Prostate gland (tissue), 2 donors: ENCODE results near the gene TPSD1. TPM values are rescaled to one million over a fixed set of nuclear protein-coding genes. Genes with fewer than 3 reads are reported as not detected.
"Not testable (repeated sequence)": the region's sequence is repeated elsewhere in the genome, so short reads cannot be mapped to it uniquely, and the experiment has no call there.

Experiments used
- DNase-seq: peaks from one replicate; pipeline ENCODE4 v3.0.0-alpha.2; 2019; ENCODE audit warnings: low spot score
- H3K27ac ChIP-seq, 2 donors: fragments of 200-600 bp; sonication (generic); 2 replicates each; pipeline ENCODE4 v1.5.1; 2017 to 2019
- H3K27me3 ChIP-seq: fragments of 200-600 bp; sonication (generic); replicated peaks from 2 replicates; pipeline ENCODE4 v1.5.1; 2019; ENCODE audit not compliant: insufficient read depth
- H3K36me3 ChIP-seq, 2 donors: fragments of 200-600 bp; sonication (generic); 1 replicate in 1 of 2; 2 replicates in 1 of 2; pipeline versions ENCODE4 v1.5.1 to v1.8.1; 2017 to 2019
- H3K4me1 ChIP-seq: fragments of 200-600 bp; sonication (generic); replicated peaks from 2 replicates; pipeline ENCODE4 v1.5.1; 2019
- H3K4me3 ChIP-seq, 2 donors: fragments of 200-600 bp; sonication (generic); 2 replicates each; pipeline ENCODE4 v1.5.1; 2017 to 2019
- H3K9me3 ChIP-seq: fragments of 200-600 bp; sonication (generic); 2 replicates; pipeline ENCODE4 v1.5.1; 2017
- CTCF ChIP-seq, 4 experiments: fragments of 200-600 bp in 2 of 4; fragments of 450-650 bp in 2 of 4; sonication (generic) in 2 of 4; IDR thresholded peaks; 1 replicate in 3 of 4; 2 replicates in 1 of 4; pipeline ENCODE4 v1.5.1; 2016 to 2019; ENCODE audit warnings: antibody characterized with exemption in 4 of 4, mild to moderate bottlenecking in 2 of 4, moderate library complexity in 2 of 4
- POLR2A ChIP-seq: fragments of 450-650 bp; IDR thresholded peaks from one replicate; pipeline ENCODE4 v1.6.1; 2016; ENCODE audit warnings: antibody characterized with exemption, mild to moderate bottlenecking
- POLR2AphosphoS5 ChIP-seq: sonication (generic); formaldehyde crosslinking; IDR thresholded peaks from one replicate; pipeline ENCODE4 v1.6.1; 2017; ENCODE audit warnings: antibody characterized with exemption
- WGBS: methylation state at CpG from one replicate; pipeline ENCODE4 v1.1.5; 2018; 5-methylcytosine and 5-hydroxymethylcytosine counted together
- intact Hi-C: fragments of 100-400 bp; cut with DNase I; formaldehyde crosslinking; loops from one replicate; pipeline ENCODE4 v1.14.2; 2022
- total RNA-seq, 2 donors: library from RNA; depleted of rRNA; stranded (reverse); fragments of >200 nt; gene quantifications; one replicate each; pipeline ENCODE4 v1.1.0, GENCODE V29; 2016

Gene TPSD1
- total RNA-seq: 1 to 10 TPM in 1 of 2 donors, under 1 TPM in 1; 0.82 to 1.9 TPM

- DNase-seq, H3K9me3 ChIP-seq, H3K4me1 ChIP-seq, H3K27ac ChIP-seq, H3K27me3 ChIP-seq, intact Hi-C loops, H3K4me3 ChIP-seq, H3K36me3 ChIP-seq: not testable (repeated sequence)
- 57% methylated on average over 21 of the region's 26 CpGs for WGBS
Measured at GRCh38 chr16:1255276-1256122, at the start of gene TPSD1. Gene TPSD1 (plus strand): TSS chr16:1256069. CDS start chr16:1256281, 212 bp downstream.

GRCh38 chr16:1206326-1206725 is 49.5 kb upstream of the TPSD1 start:
- no peak for TF ChIP-seq POLR2AphosphoS5
- no peak for TF ChIP-seq POLR2A
- no peak for TF ChIP-seq CTCF (IDR thresholded peaks at IDR 0.05)
- no peaks in the 10 kb centered on the region for H3K36me3 ChIP-seq
- 92% methylated on average over 9 of the region's 9 CpGs for WGBS
- H3K4me3 ChIP-seq: no peak overlapping the region
- H3K27ac ChIP-seq: no peak overlapping the region
- H3K4me1 ChIP-seq: no peaks in the 10 kb centered on the region
- intact Hi-C loops: no loop called here
- no peaks in the 10 kb centered on the region for H3K9me3 ChIP-seq
- DNase-seq: no peak
- no peaks in the 10 kb centered on the region for H3K27me3 ChIP-seq

GRCh38 chr16:1206786-1207185 is 49.1 kb upstream of the TPSD1 start:
- Histone ChIP-seq H3K9me3 (no peaks in the 10 kb centered on the region), H3K4me3 (no peak overlapping the region), H3K4me1 (no peaks in the 10 kb centered on the region), H3K36me3 (no peaks in the 10 kb centered on the region), H3K27ac (no peak overlapping the region), H3K27me3 (no peaks in the 10 kb centered on the region)
- intact Hi-C loops: no loop called here
- 82% methylated on average over 16 of the region's 16 CpGs for WGBS
- no peak for DNase-seq
- TF ChIP-seq POLR2A: no peak
- TF ChIP-seq POLR2AphosphoS5: no peak

GRCh38 chr16:1208239-1208830 is 47.5 kb upstream of the TPSD1 start:
- no peaks in the 10 kb centered on the region for H3K4me1 ChIP-seq
- no peak overlapping the region for H3K4me3 ChIP-seq
- intact Hi-C loops: no loop called here
- no peaks in the 10 kb centered on the region for H3K36me3 ChIP-seq
- no peaks in the 10 kb centered on the region for H3K9me3 ChIP-seq
- H3K27me3 ChIP-seq: no peaks in the 10 kb centered on the region
- H3K27ac ChIP-seq: no peak overlapping the region
- no peak for TF ChIP-seq POLR2A
- TF ChIP-seq POLR2AphosphoS5: no peak
- TF ChIP-seq CTCF (IDR thresholded peaks at IDR 0.05): no peak
- WGBS: 91% methylated on average over 22 of the region's 22 CpGs
- DNase-seq: no peak

- H3K27ac ChIP-seq: no peak overlapping the region
- H3K36me3 ChIP-seq: no peaks in the 10 kb centered on the region
- no peak for DNase-seq
- no peaks in the 10 kb centered on the region for H3K27me3 ChIP-seq
- H3K9me3 ChIP-seq: no peaks in the 10 kb centered on the region
- no peaks in the 10 kb centered on the region for H3K4me1 ChIP-seq
- no peak overlapping the region for H3K4me3 ChIP-seq
- intact Hi-C loops: no loop called here
- TF ChIP-seq CTCF (IDR thresholded peaks at IDR 0.05): no peak
- no peak for TF ChIP-seq POLR2A
- no peak for TF ChIP-seq POLR2AphosphoS5
- WGBS: 93% methylated on average over 39 of the region's 43 CpGs
Measured at GRCh38 chr16:1209081-1209480, 46.8 kb upstream of the TPSD1 start.

- TF ChIP-seq POLR2AphosphoS5: no peak
- intact Hi-C loops: loop anchor here (10.0 kb wide), 1 partner anchor 554 kb away; no protein-coding TSS in a partner anchor
- DNase-seq: no peak
- Histone ChIP-seq H3K27ac (no peak overlapping the region), H3K9me3 (no peaks in the 10 kb centered on the region), H3K4me3 (no peak overlapping the region), H3K4me1 (no peaks in the 10 kb centered on the region), H3K36me3 (no peaks in the 10 kb centered on the region), H3K27me3 (no peaks in the 10 kb centered on the region)
- WGBS: 85% methylated on average over 23 of the region's 23 CpGs
Measured at GRCh38 chr16:1210461-1210860, 45.4 kb upstream of the TPSD1 start.
